GDM1 (cell line): ENCODE measurements around the gene KCNAB1.

ENCODE experiments used
- DNase-seq: peaks from one replicate; lab custom pipeline; 2025; lab: John Stamatoyannopoulos, UW

Gene KCNAB1

DNA sequence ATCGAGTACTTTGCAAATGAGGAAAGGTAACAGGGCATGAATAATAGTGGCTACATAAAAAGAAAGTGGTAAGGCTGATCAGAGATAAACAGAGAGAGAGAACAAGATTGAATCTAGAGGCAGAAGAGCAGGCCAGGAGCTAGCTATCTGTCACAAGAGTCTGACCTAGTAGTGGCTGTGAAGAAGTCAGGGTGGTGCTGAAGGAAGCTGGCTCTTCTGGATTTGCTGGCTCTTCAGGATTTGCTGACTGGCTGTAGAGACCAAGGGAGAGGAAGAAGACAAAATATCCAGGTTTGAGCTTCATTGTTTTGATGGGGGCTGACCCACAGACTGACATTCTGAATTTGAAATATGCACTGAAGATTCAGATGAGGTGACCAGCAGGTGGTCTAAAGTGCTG is 292.2 kb downstream of the KCNAB1 start:
- DNase-seq, result no peak

DNA sequence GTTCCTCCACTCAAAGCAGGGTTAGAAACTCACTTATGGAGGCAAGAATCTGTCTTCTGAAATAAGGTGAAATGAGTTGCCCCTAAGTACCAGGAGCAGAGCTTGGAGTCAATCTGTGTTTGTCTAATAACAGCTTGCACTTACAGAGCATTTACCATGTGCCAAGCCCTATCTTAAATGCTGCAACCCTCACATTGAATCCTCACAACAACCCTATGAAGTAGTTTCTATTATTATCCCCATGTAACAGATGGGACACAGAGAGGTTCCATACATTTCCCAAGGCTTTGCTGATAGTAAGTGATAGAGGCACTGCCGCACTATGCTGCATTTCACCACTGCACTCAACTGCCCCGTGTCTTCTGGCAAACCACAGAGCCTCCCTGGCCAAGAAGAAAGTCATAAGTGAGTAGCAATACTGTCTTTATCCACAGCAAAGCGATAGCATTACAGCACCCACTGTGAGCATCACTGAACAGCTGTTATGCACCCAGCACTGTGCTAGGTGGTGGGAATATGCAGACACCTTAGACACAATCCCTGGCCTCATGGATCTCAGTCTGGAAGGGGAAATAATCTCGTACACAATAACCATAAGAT is 293.0 kb downstream of the KCNAB1 start:
- DNase-seq, result no peak

- no peak for DNase-seq
These were observed 296.6 kb downstream of the KCNAB1 start for GRCh38 chr3:156416846-156417558.

- no peak for DNase-seq
These were observed 297.3 kb downstream of the KCNAB1 start for GRCh38 chr3:156417559-156418132.

- DNase-seq, result no peak
These were observed 298.1 kb downstream of the KCNAB1 start for GRCh38 chr3:156418428-156418827.

- no peak for DNase-seq
These were observed 301.2 kb downstream of the KCNAB1 start for GRCh38 chr3:156421534-156421933.

GRCh38 chr3:156424758-156425157 is 304.4 kb downstream of the KCNAB1 start:
- peak; percentile 2 for DNase-seq

DNA sequence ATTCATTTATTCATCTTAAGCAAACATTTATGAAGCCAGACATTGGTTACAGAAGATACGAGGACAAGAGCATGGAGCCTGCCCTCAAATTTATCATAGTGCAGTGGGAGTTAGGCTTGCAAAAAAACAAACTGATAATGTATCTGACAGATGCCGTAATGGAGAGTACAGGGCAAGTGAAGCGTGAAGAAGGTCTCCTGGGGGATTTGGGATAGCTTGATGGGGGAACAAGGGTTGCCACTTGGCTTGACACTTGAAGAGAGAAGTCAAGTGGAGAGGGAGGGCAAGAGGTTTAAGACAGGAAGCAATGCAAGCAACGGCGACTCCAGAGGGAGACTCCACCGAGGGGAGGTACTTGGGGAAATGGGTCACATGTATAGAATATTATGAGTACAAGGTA is 305.3 kb downstream of the KCNAB1 start:
- DNase-seq, result no peak

DNA sequence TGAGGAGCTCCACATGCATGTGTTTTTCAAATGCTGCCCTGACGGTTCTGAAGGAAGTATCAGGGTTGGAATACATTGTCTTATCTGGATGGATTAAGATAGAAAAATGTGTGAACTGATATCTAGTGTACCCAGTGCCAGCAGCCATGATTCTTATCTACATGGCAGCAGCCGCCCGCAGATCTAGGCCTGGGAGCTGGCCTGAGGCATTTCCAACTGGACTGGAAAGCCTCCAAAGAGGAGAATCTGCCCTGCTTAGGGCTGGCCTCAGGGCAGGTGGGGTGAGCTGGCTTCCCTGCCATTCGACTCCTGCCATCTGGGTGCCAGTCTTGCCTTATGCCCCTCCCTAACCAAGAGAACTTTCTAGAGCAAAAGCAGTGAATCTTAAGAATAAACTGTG is 308.7 kb downstream of the KCNAB1 start:
- no peak for DNase-seq

GRCh38 chr3:156431334-156432124 is 311.2 kb downstream of the KCNAB1 start:
- DNase-seq, result no peak

DNA sequence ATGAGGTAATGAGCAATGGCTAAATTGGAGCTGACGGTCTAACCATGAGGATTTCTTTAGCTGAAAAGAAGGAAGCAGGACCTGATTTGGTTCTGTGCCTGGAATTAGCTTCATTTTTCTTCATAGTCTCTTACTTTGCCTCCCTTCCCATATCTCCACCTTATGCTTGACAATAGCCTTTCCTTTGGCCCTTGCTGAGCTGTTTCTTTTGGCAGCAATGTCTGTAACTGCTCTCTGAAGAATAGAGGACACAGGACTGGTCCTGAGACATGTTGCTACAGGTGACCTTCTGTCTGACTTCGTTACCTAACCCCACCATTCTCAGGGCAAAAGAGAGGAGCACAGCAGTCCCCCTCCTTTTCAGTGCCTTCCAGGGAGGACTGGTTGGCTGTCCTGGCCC is 312.2 kb downstream of the KCNAB1 start:
- DNase-seq, result no peak

GRCh38 chr3:156433138-156433537 is 312.8 kb downstream of the KCNAB1 start:
- no peak for DNase-seq

- no peak for DNase-seq
These were observed 313.5 kb downstream of the KCNAB1 start for GRCh38 chr3:156433910-156434309.

GRCh38 chr3:156434921-156435320 is 314.5 kb downstream of the KCNAB1 start:
- no peak for DNase-seq

DNA sequence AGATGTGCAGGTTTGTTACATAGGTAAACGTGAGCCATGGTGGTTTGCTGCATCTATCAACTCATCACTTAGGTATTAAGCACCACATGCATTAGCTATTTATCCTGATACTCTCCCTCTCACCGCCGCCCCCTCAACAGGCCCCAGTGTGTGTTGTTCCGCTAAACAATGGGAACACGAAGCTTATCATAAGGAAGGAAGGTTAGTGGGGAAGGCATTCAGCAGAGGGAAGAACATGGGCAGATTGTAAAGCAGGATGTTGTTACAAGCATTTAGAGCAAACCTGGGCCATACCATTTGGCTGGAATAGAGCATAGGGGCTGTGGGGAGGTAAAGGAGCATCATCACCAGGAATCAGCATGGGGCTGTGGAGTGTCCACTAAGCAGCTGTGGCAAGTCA is 322.7 kb downstream of the KCNAB1 start:
- no peak for DNase-seq

GRCh38 chr3:156445117-156446090 is 325.0 kb downstream of the KCNAB1 start:
- no peak for DNase-seq

DNA sequence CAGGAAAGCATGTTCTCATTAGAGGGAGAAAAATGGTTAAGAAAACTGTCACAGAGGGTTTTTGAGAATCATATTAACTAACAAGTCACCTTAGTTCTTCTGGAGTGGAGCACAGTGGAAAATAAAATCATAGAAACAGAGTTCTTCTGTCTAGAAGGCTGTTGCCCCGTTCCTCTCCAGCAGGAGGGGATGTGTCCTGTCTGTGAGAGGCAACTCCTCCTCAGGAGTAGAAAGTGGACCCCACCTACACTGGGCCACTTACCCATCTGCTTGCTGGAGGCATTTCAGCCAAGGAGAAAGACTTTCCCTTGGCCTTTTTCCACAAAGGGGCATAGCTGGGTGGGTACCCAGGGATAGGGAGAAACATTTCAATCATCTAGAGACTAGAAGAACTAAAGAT is 327.9 kb downstream of the KCNAB1 start:
- peak; percentile 4 for DNase-seq

- no peak for DNase-seq
These were observed 329.6 kb downstream of the KCNAB1 start for GRCh38 chr3:156449710-156450574.

- no peak for DNase-seq
These were observed 335.5 kb downstream of the KCNAB1 start for GRCh38 chr3:156455839-156456238.

GRCh38 chr3:156456771-156457224 is 336.4 kb downstream of the KCNAB1 start:
- no peak for DNase-seq
